H1 (cell line): ENCODE measurements around the gene SLC43A2.

Experiments
- GTF2F1 ChIP-seq: IDR thresholded peaks from 2 replicates; pipeline ENCODE4 v1.6.1; 2012; ENCODE audit warnings: low read depth, low read length, improper control_type of control experiment, borderline replicate concordance
- HDAC2 ChIP-seq, 2 experiments: fragments of 300-600 bp in 1 of 2; sonication (generic) in 1 of 2; IDR thresholded peaks; 2 replicates each; pipeline ENCODE4 v1.6.1; 2011 to 2012; ENCODE audit warnings: low read depth in 2 of 2, low read length in 2 of 2, mild to moderate bottlenecking in 2 of 2, moderate library complexity in 2 of 2, borderline replicate concordance in 1 of 2, inconsistent platforms in 1 of 2

DNA sequence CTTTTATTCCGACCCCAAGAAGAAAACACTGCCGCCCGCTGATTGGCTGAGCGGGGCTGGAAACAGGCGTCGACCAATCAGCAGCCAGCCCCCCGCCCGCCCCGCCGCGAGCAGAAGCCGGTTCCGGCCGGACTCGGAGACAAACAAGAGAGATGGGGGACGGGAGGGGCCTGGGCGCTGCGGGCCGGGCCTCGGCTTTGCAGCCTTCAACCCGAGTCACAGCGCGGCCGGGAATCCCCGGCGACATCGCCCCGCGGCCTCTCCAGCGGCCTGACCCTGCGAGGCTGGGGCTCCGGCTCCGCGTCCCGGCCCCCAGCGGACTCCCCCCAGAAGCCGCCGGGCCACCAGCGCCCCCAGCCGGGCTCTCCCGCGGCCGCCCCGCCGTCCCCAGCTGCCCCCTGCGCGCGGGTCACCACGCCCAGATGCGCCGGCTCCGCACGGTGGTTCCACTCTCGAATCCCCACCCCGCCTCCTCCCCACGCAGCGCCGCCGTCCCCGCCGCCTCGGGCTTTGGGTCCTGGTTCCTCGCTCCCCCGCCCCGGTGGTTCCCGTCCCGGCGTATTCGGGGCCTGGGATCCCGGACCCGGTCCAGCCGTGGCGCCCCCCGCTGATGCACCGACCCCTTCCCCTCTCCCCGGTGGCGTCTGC lies 346 bp upstream of the SLC43A2 start:
- TF ChIP-seq GTF2F1 (no peak), HDAC2 (IDR thresholded peaks at IDR 0.05; ENCODE audit: borderline replicate concordance in 1 of 2, low read depth in 2 of 2, low read length in 2 of 2) (no peak)
